GM12875 (cell line): ENCODE data around the gene RPS21.
"Not testable (repeated sequence)": the region's sequence is repeated elsewhere in the genome, so short reads cannot be mapped to it uniquely, and the experiment has no call there.

Source experiments
- H3K4me3 ChIP-seq: one replicate; pipeline ENCODE4 v1.5.1; 2011; ENCODE audit warnings: low read depth, low read length, control low read depth
- TF ChIP-seq, protein P1 (sequence below): IDR thresholded peaks from 2 replicates; pipeline ENCODE4 v1.5.1; 2011; ENCODE audit warnings: low read depth, mild to moderate bottlenecking, control low read depth, inconsistent platforms, low read length, moderate library complexity, borderline replicate concordance; ENCODE audit not compliant: insufficient read depth

The RPS21 gene

DNA sequence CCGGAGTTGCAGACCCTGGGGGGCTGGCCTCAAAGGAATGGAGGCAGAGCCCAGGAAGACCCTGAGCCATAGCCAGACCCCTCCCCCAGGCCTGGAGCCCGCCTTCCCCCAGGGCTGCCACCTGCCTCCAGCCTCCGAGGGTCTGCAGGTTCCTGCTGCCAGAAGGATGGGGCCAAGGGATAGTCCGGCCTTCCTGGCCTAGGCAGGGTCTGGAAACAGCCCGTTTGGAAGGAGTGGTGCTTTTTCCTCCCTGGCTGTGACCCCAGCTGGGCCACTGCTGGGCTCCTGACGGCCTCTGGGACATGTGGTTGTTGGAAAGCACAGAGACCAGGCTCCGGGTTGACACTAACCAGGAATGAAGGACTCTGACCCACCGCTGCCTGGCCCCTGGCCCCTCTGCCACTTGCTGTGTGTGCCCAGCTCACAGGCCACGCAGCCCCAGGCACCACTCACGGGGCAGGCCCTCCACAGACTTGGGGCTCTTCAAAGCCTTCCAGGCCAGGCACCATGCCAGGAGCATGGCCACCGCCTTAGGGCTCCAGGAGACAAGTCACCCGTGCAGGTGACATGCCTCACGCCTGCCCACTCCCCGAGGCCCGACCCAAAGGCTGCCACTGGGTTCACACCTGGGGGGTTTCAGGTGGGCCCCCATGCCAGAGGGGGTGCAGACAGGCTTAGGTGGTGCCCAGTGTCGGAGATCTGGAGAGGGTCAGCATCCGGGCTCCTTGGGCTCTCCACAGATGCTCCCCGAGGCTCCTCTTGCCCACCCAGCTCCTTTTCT, 15.9 kb upstream of the RPS21 start:
- TF ChIP-seq, protein P1, sequence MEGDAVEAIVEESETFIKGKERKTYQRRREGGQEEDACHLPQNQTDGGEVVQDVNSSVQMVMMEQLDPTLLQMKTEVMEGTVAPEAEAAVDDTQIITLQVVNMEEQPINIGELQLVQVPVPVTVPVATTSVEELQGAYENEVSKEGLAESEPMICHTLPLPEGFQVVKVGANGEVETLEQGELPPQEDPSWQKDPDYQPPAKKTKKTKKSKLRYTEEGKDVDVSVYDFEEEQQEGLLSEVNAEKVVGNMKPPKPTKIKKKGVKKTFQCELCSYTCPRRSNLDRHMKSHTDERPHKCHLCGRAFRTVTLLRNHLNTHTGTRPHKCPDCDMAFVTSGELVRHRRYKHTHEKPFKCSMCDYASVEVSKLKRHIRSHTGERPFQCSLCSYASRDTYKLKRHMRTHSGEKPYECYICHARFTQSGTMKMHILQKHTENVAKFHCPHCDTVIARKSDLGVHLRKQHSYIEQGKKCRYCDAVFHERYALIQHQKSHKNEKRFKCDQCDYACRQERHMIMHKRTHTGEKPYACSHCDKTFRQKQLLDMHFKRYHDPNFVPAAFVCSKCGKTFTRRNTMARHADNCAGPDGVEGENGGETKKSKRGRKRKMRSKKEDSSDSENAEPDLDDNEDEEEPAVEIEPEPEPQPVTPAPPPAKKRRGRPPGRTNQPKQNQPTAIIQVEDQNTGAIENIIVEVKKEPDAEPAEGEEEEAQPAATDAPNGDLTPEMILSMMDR: no peak
- no peak overlapping the region for H3K4me3 ChIP-seq

- no peak overlapping the region for H3K4me3 ChIP-seq
These were observed 15.3 kb upstream of the RPS21 start for GRCh38 chr20:62371588-62372041.

DNA sequence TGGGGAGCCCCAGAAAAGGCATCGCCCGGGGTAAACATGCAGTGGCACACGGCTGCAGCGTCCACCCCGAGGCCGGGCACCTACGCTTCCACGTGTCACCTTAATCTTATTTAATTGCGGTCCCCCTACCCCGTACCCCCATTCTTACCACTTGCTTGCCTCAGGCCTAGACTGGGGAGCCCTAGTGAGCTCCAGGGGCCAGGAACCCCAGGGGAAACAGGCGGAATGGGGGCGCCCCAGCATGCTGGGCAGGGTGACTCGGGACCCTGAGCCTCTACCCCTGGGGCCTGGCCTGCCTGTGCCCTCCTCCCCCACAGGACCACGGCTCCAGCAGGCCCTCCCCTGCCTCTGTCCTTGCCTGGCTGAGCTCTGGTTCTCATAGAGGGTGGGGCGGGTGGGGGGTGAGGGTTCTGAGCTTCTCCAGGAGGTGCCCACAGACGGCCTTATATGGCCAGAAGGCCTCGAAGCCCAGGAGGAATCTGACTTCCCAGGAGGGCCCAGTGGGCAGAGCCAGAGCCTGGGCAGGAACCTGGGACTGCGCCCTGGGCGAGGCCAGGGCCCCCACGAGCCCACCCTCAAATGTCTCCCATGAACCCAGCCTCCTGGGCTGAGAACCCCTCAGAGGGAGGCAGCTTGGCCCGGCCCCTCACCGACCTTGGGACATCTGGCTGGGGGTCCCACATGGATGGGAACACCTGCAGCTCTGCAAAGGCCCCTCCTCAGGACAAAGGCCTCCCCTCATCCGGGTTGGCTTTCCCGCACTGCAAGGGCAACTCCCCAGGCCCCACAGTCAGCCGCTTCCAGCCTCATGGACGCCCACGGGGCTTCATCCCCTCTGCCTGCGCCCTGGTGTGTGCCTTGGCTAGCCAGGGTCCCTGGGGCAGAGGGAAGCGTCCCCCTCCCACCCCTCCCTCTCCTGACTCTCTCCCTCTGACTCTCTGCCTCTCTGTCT, 14.6 kb upstream of the RPS21 start:
- no peak overlapping the region for H3K4me3 ChIP-seq
- TF ChIP-seq, protein P1: no peak

More at GRCh38 chr20:62371588-62372041, 15.3 kb upstream of the RPS21 start:
- TF ChIP-seq, protein P1: no peak

GRCh38 chr20:62373631-62374179, 13.2 kb upstream of the RPS21 start:
- H3K4me3 ChIP-seq: not testable (repeated sequence)

DNA sequence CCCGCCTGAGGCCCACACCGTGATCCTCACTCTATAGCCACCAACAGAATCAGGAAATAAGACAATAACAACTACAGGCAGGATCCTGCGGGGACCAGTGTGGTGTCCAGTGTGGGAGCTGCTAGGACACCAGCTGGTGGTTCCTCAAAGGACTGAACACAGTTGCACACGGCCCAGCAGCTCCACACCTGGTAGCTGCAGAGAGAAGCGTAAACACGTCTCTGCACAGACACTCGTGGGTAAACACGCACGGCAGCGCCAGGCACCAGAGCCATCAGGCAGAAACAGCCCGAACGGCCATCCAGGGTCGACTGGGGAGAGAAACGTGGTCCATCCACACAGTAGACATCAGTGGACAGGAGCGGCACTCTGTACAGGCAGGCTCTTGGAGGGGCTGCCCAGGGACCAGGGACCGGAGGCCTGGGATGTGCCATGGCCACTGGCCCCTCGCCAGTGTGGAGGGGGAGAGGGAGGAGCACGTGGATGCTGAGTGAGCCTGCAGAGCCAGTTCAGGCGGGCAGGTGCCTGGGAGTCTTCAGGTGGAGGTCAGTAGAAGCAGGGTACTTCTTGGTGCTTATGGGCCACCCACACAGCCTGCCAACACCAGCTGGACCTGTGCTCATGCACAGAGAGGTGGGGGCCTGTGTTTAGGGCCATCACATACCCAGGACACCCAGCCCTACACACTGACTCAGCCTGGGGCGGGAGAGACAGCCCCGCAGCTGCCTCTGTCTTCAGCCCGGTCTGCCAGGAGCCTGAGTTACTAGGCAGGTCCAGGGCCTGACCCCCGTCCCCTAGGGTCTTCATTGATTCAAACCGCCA, 12.4 kb upstream of the RPS21 start:
- TF ChIP-seq, protein P1: no peak
- H3K4me3 ChIP-seq: no peak overlapping the region

- H3K4me3 ChIP-seq: no peak overlapping the region
- TF ChIP-seq, protein P1: no peak
These were observed 10.5 kb upstream of the RPS21 start for GRCh38 chr20:62376112-62377063.
